Keratinocyte (primary cell): ENCODE measurements around the gene ALKBH2. TPM values are rescaled to one million over a fixed set of nuclear protein-coding genes. Genes with fewer than 3 reads are reported as not detected.

ENCODE experiments used
- DNase-seq: peaks from one replicate; pipeline ENCODE4 v3.0.0-alpha.2; 2011; ENCODE audit warnings: low read depth, missing footprints, low spot score
- FAIRE-seq: peaks from 2 replicates; lab custom pipeline; 2011; peaks lifted over from hg19 to GRCh38; lab: Jason Lieb, UNC
- H2AFZ ChIP-seq: 2 replicates; pipeline ENCODE4 v1.6.0; 2012; ENCODE audit warnings: low read length, control low read depth, inconsistent platforms; ENCODE audit not compliant: control insufficient read depth
- H3K27ac ChIP-seq: 2 replicates; pipeline ENCODE4 v1.5.1; 2011; ENCODE audit warnings: low read length; ENCODE audit not compliant: control insufficient read depth, insufficient read depth
- H3K27me3 ChIP-seq: 3 replicates; pipeline ENCODE4 v1.6.0; 2011; ENCODE audit warnings: low read length; ENCODE audit not compliant: control insufficient read depth, insufficient read depth; ENCODE audit errors: extremely low read depth
- H3K36me3 ChIP-seq, 2 experiments: 2 replicates in 1 of 2; 3 replicates in 1 of 2; pipeline ENCODE4 v1.5.1; 2011; ENCODE audit warnings: low read length in 2 of 2, mild to moderate bottlenecking in 1 of 2; ENCODE audit not compliant: control insufficient read depth in 2 of 2, insufficient read depth in 2 of 2; ENCODE audit errors: extremely low read depth in 1 of 2
- H3K4me1 ChIP-seq: 3 replicates; pipeline ENCODE4 v1.5.1; 2011; ENCODE audit warnings: low read length; ENCODE audit not compliant: control insufficient read depth, insufficient read depth; ENCODE audit errors: extremely low read depth
- H3K4me2 ChIP-seq: 3 replicates; pipeline ENCODE4 v1.6.0; 2011; ENCODE audit warnings: low read depth, low read length; ENCODE audit not compliant: control insufficient read depth, insufficient read depth; ENCODE audit errors: extremely low read depth
- H3K4me3 ChIP-seq, 3 experiments: fragments of 200-600 bp in 1 of 3; sonication (generic) in 1 of 3; 2 replicates in 2 of 3; 3 replicates in 1 of 3; pipeline ENCODE4 v1.5.1; 2011 to 2016; ENCODE audit warnings: low read length in 3 of 3, mild to moderate bottlenecking in 3 of 3, control low read depth in 2 of 3, inconsistent platforms in 1 of 3, low read depth in 1 of 3, mixed read lengths in 1 of 3, mixed run types in 1 of 3, moderate library complexity in 1 of 3; ENCODE audit not compliant: control insufficient read depth in 2 of 3, insufficient read depth in 2 of 3; ENCODE audit errors: extremely low read depth in 1 of 3
- H3K79me2 ChIP-seq: 2 replicates; pipeline ENCODE4 v1.6.0; 2012; ENCODE audit warnings: low read length; ENCODE audit not compliant: control insufficient read depth, insufficient read depth
- H3K9ac ChIP-seq: 3 replicates; pipeline ENCODE4 v1.6.0; 2011; ENCODE audit warnings: low read length; ENCODE audit not compliant: control insufficient read depth, insufficient read depth; ENCODE audit errors: extremely low read depth
- H3K9me1 ChIP-seq: 3 replicates; pipeline ENCODE4 v1.6.0; 2011; ENCODE audit warnings: low read length; ENCODE audit not compliant: control insufficient read depth, insufficient read depth; ENCODE audit errors: extremely low read depth
- H3K9me3 ChIP-seq: 2 replicates; pipeline ENCODE4 v1.5.1; 2012; ENCODE audit warnings: low read depth, low read length; ENCODE audit not compliant: control insufficient read depth
- H4K20me1 ChIP-seq: 3 replicates; pipeline ENCODE4 v1.6.0; 2011; ENCODE audit warnings: low read length; ENCODE audit not compliant: control insufficient read depth, insufficient read depth; ENCODE audit errors: extremely low read depth
- CTCF ChIP-seq, 3 experiments: IDR thresholded peaks in 1 of 3; conservative IDR thresholded peaks in 1 of 3; optimal IDR thresholded peaks in 1 of 3; 2 replicates in 2 of 3; 3 replicates in 1 of 3; pipeline versions ENCODE3 to v1.5.1; 2011; ENCODE audit warnings: low read length in 3 of 3, mild to moderate bottlenecking in 3 of 3, moderate library complexity in 2 of 3, control low read depth in 1 of 3, inconsistent platforms in 1 of 3; ENCODE audit not compliant: insufficient read depth in 2 of 3; ENCODE audit errors: extremely low read depth in 1 of 3
- EZH2 ChIP-seq: IDR thresholded peaks from one replicate; pipeline ENCODE4 v1.6.1; 2012; ENCODE audit warnings: inconsistent platforms, mild to moderate bottlenecking, low read length, moderate library complexity
- dilution Hi-C: fragments of 300-500 bp; cut with MboI; formaldehyde crosslinking; loops from one replicate; pipeline ENCODE4 v1.7.0; 2020; ENCODE audit warnings: low sequenced_read_pairs; ENCODE audit not compliant: extremely low pct_ligation_motif_present
- polyA plus RNA-seq, 5 experiments: library from polyadenylated mRNA; depleted of rRNA in 3 of 5; stranded (reverse) in 3 of 5; stranded (forward) in 1 of 5; unstranded in 1 of 5; fragments of >200 nt; gene quantifications; 1 replicate in 1 of 5; 2 replicates in 3 of 5; 3 replicates in 1 of 5; pipeline versions ENCODE4 v1.2.1 to v1.2.3, GENCODE V29; 2011 to 2012; ENCODE audit warnings: missing spikeins in 2 of 5, low read depth in 1 of 5, low replicate concordance in 1 of 5

The ALKBH2 gene
- polyA plus RNA-seq, 1 donor (not counting 4 experiments of a cell fraction or from before 2014, with no cell fraction given) = 25.2 TPM

GRCh38 chr12:109102491-109102890, 9.2 kb upstream of the ALKBH2 start:
- peaks cover 6% of the 10 kb centered on the region for H3K4me1 ChIP-seq
- no peaks in the 10 kb centered on the region for H3K9me3 ChIP-seq
- H3K36me3 ChIP-seq = peaks cover 16 to 17% of the 10 kb centered on the region in 2 experiments
- H3K27me3 ChIP-seq = no peaks in the 10 kb centered on the region
- H3K79me2 ChIP-seq = no peaks in the 10 kb centered on the region
- dilution Hi-C loops = loop anchor here (10.0 to 25.0 kb wide), 2 partner anchors 285 to 438 kb away; no protein-coding TSS in a partner anchor
- no peak overlapping the region for H2AFZ ChIP-seq
- DNase-seq = no peak
- H3K4me3 ChIP-seq = no peak overlapping the region
- no peak for FAIRE-seq
- H4K20me1 ChIP-seq = no peaks in the 10 kb centered on the region
- no peaks in the 10 kb centered on the region for H3K9me1 ChIP-seq
- no peak overlapping the region for H3K27ac ChIP-seq
- H3K9ac ChIP-seq = no peak overlapping the region
- TF ChIP-seq CTCF (optimal IDR thresholded peaks at IDR 0.05 in 1 of 3, IDR thresholded peaks at IDR 0.05 in 1 of 3, conservative IDR thresholded peaks at IDR 0.05 in 1 of 3; ENCODE audit: extremely low read depth in 1 of 3, insufficient read depth in 2 of 3, low read length in 3 of 3) (no peak), EZH2 (no peak)
- no peak overlapping the region for H3K4me2 ChIP-seq

GRCh38 chr12:109100741-109101140, 7.5 kb upstream of the ALKBH2 start:
- no peaks in the 10 kb centered on the region for H3K27me3 ChIP-seq
- H3K4me2 ChIP-seq = no peak overlapping the region
- H2AFZ ChIP-seq = no peak overlapping the region
- no peaks in the 10 kb centered on the region for H3K9me1 ChIP-seq
- dilution Hi-C loops = loop anchor here (10.0 to 25.0 kb wide), 2 partner anchors 287 to 436 kb away; no protein-coding TSS in a partner anchor
- H3K4me3 ChIP-seq = no peak overlapping the region
- H3K27ac ChIP-seq = no peak overlapping the region
- TF ChIP-seq CTCF (optimal IDR thresholded peaks at IDR 0.05 in 1 of 3, IDR thresholded peaks at IDR 0.05 in 1 of 3, conservative IDR thresholded peaks at IDR 0.05 in 1 of 3; ENCODE audit: extremely low read depth in 1 of 3, insufficient read depth in 2 of 3, low read length in 3 of 3) = no peak
- TF ChIP-seq EZH2 = no peak
- no peak overlapping the region for H3K9ac ChIP-seq
- no peaks in the 10 kb centered on the region for H3K9me3 ChIP-seq
- H3K36me3 ChIP-seq = peaks cover 11 to 14% of the 10 kb centered on the region in 2 experiments
- DNase-seq = no peak
- H3K4me1 ChIP-seq = peaks cover 6% of the 10 kb centered on the region
- no peaks in the 10 kb centered on the region for H3K79me2 ChIP-seq
- FAIRE-seq = no peak
- no peaks in the 10 kb centered on the region for H4K20me1 ChIP-seq
